GM12801 (cell line): ENCODE measurements around the gene ANGPTL5.

Experiments used
- CTCF ChIP-seq: IDR thresholded peaks from one replicate; pipeline ENCODE4 v1.5.1; 2011; ENCODE audit warnings: control low read depth; ENCODE audit not compliant: insufficient read length; ENCODE audit errors: extremely low read depth

The ANGPTL5 gene

GRCh38 chr11:101940901-101941520 is 24.7 kb upstream of the ANGPTL5 start:
- TF ChIP-seq CTCF, result no peak

GRCh38 chr11:101931692-101932091 is 15.4 kb upstream of the ANGPTL5 start:
- TF ChIP-seq CTCF, result no peak

- TF ChIP-seq CTCF, result no peak
These were observed 13.1 kb upstream of the ANGPTL5 start for GRCh38 chr11:101929294-101929915.

GRCh38 chr11:101923554-101923953 is 7.2 kb upstream of the ANGPTL5 start:
- no peak for TF ChIP-seq CTCF

- no peak for TF ChIP-seq CTCF
These were observed 4.7 kb upstream of the ANGPTL5 start for GRCh38 chr11:101920992-101921391.

- no peak for TF ChIP-seq CTCF
These were observed 904 bp upstream of the ANGPTL5 start for GRCh38 chr11:101917226-101917625.

GRCh38 chr11:101915791-101916291 is 481 bp downstream of the ANGPTL5 start:
- no peak for TF ChIP-seq CTCF
